ENCODE measurements around the gene MSMO1. TPM values are rescaled to one million over a fixed set of nuclear protein-coding genes. Genes with fewer than 3 reads are reported as not detected.

The MSMO1 gene
- total RNA-seq, 1 experiment from 2014 or later: 72.9 TPM

DNA sequence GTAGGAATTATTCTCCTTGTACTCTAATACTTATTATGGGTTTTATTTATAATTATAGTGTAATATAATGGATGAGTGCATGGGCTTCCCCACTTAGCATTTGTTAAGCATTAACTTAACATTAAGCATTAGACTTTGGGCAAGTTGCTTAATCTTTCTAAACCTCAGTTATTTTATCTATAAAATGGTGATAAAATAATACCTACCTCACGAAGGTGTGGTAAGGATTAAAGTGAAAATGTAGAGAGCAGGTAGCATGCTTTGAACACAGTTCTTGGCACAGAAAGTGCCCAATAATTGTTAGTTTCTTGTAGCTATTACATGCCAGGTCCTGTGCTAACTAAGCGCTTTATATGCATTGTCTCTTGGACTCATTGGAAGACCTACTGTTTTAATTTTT is 2.6 kb downstream of the MSMO1 start (continued):
- TF ChIP-seq ZNF219 (CRISPR knock-in tag; IDR thresholded peaks at IDR 0.05; ENCODE audit: borderline replicate concordance) (no peak), FOXJ3 (CRISPR knock-in tag; IDR thresholded peaks at IDR 0.05; ENCODE audit: borderline replicate concordance) (no peak), ZNF396 (CRISPR knock-in tag; IDR thresholded peaks at IDR 0.05; ENCODE audit: borderline replicate concordance) (no peak), ETV6 (CRISPR knock-in tag; IDR thresholded peaks at IDR 0.05) (no peak), E2F1 (CRISPR knock-in tag; IDR thresholded peaks at IDR 0.05) (no peak), CTCF (IDR thresholded peaks at IDR 0.05) (no peak), TEAD4 (CRISPR knock-in tag; IDR thresholded peaks at IDR 0.05) (no peak), FOXK1 (CRISPR knock-in tag; IDR thresholded peaks at IDR 0.05) (no peak), FOXP1 (CRISPR knock-in tag; IDR thresholded peaks at IDR 0.05; ENCODE audit: borderline replicate concordance) (no peak), GABPB1 (CRISPR knock-in tag; IDR thresholded peaks at IDR 0.05) (no peak)
- TF ChIP-seq, protein P1, sequence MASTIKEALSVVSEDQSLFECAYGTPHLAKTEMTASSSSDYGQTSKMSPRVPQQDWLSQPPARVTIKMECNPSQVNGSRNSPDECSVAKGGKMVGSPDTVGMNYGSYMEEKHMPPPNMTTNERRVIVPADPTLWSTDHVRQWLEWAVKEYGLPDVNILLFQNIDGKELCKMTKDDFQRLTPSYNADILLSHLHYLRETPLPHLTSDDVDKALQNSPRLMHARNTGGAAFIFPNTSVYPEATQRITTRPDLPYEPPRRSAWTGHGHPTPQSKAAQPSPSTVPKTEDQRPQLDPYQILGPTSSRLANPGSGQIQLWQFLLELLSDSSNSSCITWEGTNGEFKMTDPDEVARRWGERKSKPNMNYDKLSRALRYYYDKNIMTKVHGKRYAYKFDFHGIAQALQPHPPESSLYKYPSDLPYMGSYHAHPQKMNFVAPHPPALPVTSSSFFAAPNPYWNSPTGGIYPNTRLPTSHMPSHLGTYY (CRISPR knock-in tag; IDR thresholded peaks at IDR 0.05): no peak
- TF ChIP-seq, protein P2, sequence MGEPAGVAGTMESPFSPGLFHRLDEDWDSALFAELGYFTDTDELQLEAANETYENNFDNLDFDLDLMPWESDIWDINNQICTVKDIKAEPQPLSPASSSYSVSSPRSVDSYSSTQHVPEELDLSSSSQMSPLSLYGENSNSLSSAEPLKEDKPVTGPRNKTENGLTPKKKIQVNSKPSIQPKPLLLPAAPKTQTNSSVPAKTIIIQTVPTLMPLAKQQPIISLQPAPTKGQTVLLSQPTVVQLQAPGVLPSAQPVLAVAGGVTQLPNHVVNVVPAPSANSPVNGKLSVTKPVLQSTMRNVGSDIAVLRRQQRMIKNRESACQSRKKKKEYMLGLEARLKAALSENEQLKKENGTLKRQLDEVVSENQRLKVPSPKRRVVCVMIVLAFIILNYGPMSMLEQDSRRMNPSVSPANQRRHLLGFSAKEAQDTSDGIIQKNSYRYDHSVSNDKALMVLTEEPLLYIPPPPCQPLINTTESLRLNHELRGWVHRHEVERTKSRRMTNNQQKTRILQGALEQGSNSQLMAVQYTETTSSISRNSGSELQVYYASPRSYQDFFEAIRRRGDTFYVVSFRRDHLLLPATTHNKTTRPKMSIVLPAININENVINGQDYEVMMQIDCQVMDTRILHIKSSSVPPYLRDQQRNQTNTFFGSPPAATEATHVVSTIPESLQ (CRISPR knock-in tag; IDR thresholded peaks at IDR 0.05): no peak
- TF ChIP-seq, protein P3, sequence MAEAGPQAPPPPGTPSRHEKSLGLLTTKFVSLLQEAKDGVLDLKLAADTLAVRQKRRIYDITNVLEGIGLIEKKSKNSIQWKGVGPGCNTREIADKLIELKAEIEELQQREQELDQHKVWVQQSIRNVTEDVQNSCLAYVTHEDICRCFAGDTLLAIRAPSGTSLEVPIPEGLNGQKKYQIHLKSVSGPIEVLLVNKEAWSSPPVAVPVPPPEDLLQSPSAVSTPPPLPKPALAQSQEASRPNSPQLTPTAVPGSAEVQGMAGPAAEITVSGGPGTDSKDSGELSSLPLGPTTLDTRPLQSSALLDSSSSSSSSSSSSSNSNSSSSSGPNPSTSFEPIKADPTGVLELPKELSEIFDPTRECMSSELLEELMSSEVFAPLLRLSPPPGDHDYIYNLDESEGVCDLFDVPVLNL (CRISPR knock-in tag; IDR thresholded peaks at IDR 0.05; ENCODE audit: borderline replicate concordance, low read depth): no peak

DNA sequence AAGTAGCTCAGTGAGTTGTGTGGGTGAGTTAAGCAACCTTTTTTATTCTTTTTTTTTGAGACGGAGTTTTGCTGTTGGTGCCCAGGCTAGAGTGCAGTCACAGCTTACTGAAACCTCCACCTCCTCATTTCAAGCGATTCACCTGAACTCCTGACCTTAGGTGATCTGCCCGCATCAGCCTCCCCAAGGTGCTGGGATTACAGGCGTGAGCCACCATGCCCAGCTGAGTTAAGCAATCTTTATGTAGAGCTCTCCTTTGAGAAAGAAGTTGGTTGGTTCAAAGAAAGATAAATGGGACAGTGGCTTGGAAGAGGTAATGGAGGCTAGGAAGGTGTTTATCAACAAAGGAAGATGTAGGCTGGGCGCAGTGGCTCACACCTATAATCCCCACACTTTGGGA is 3.2 kb downstream of the MSMO1 start:
- ATAC-seq (no peak), DNase-seq (ENCODE audit: low spot score) (no peak)
- H3K27me3 Mint-ChIP-seq (ENCODE audit: low read depth): no peaks in the 10 kb centered on the region
- H3K9me3 Mint-ChIP-seq: no peaks in the 10 kb centered on the region
- H3K27ac Mint-ChIP-seq: peak overlapping the region; percentile 61
- ChIA-PET CTCF (interaction anchor here (1.6 kb wide), 1 partner anchor 200 kb away, joined by 5 read pairs; no protein-coding TSS in a partner anchor), POLR2A (no interaction called here)
- peaks cover 40% of the 10 kb centered on the region for H3K36me3 Mint-ChIP-seq
- H3K4me3 Mint-ChIP-seq: no peak overlapping the region
- H3K4me1 Mint-ChIP-seq: peaks cover 57% of the 10 kb centered on the region
- TF ChIP-seq ZNF138 (CRISPR knock-in tag; conservative IDR thresholded peaks at IDR 0.05) (no peak), USF2 (CRISPR knock-in tag; IDR thresholded peaks at IDR 0.05) (no peak), SP1 (CRISPR knock-in tag; conservative IDR thresholded peaks at IDR 0.05) (no peak), FOXJ3 (CRISPR knock-in tag; IDR thresholded peaks at IDR 0.05; ENCODE audit: borderline replicate concordance) (no peak), ATF1 (CRISPR knock-in tag; IDR thresholded peaks at IDR 0.05) (no peak), ZNF219 (CRISPR knock-in tag; IDR thresholded peaks at IDR 0.05; ENCODE audit: borderline replicate concordance) (no peak), ZNF317 (CRISPR knock-in tag; IDR thresholded peaks at IDR 0.05; ENCODE audit: borderline replicate concordance, low read depth) (no peak), ZNF263 (CRISPR knock-in tag; IDR thresholded peaks at IDR 0.05; ENCODE audit: low read depth) (no peak), FOXP1 (CRISPR knock-in tag; IDR thresholded peaks at IDR 0.05; ENCODE audit: borderline replicate concordance) (no peak), ZNF396 (CRISPR knock-in tag; IDR thresholded peaks at IDR 0.05; ENCODE audit: borderline replicate concordance) (no peak), MAX (CRISPR knock-in tag; IDR thresholded peaks at IDR 0.05) (no peak)
- TF ChIP-seq, protein P4, sequence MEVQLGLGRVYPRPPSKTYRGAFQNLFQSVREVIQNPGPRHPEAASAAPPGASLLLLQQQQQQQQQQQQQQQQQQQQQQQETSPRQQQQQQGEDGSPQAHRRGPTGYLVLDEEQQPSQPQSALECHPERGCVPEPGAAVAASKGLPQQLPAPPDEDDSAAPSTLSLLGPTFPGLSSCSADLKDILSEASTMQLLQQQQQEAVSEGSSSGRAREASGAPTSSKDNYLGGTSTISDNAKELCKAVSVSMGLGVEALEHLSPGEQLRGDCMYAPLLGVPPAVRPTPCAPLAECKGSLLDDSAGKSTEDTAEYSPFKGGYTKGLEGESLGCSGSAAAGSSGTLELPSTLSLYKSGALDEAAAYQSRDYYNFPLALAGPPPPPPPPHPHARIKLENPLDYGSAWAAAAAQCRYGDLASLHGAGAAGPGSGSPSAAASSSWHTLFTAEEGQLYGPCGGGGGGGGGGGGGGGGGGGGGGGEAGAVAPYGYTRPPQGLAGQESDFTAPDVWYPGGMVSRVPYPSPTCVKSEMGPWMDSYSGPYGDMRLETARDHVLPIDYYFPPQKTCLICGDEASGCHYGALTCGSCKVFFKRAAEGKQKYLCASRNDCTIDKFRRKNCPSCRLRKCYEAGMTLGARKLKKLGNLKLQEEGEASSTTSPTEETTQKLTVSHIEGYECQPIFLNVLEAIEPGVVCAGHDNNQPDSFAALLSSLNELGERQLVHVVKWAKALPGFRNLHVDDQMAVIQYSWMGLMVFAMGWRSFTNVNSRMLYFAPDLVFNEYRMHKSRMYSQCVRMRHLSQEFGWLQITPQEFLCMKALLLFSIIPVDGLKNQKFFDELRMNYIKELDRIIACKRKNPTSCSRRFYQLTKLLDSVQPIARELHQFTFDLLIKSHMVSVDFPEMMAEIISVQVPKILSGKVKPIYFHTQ (CRISPR knock-in tag; IDR thresholded peaks at IDR 0.05): no peak
- TF ChIP-seq, protein P1 (CRISPR knock-in tag; IDR thresholded peaks at IDR 0.05): no peak

Measured in WTC11 (cell line).